ENCODE results near the gene TTC39A. TPM values are rescaled to one million over a fixed set of nuclear protein-coding genes. Genes with fewer than 3 reads are reported as not detected.
"Not testable (repeated sequence)": the region's sequence is repeated elsewhere in the genome, so short reads cannot be mapped to it uniquely, and the experiment has no call there.

TTC39A gene
- total RNA-seq, 1 donor from 2014 or later, result 11.5 TPM

DNA sequence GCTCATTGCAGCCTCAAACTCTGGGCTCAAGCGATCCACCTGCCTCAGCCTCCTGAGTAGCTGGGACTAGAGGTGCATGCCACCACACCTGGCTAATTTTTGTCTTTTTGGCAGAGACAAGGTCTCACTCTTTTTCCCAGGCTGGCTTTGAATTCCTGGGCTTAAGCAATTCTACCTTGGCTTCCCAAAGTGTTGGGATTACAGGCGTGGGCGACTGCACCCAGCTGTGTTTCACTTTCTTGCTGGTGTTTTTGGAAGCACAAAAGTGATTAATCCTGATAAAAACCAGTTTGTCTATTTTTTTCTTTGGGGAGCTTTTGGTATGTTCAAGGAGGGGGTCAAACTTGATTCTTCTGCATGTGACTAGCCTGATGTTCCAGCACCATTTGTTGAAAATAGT is 75.0 kb downstream of the TTC39A start:
- no peak overlapping the region for H3K27ac ChIP-seq
- H3K9me3 ChIP-seq, result no peaks in the 10 kb centered on the region
- DNase-seq (ENCODE audit: extremely low spot score in 2 of 2), result no peak
- TF ChIP-seq POLR2AphosphoS5 (IDR thresholded peaks at IDR 0.05; ENCODE audit: insufficient read depth in 1 of 2, low read depth in 1 of 2) (no peak), CTCF (IDR thresholded peaks at IDR 0.05) (no peak), POLR2A (IDR thresholded peaks at IDR 0.05) (no peak)
- H3K36me3 ChIP-seq, result no peaks in the 10 kb centered on the region
- H3K4me3 ChIP-seq, result no peak overlapping the region
- H3K27me3 ChIP-seq, result no peaks in the 10 kb centered on the region
- peaks cover 60% of the 10 kb centered on the region for H3K4me1 ChIP-seq
- intact Hi-C loops (cut with DNase I), result no loop called here

DNA sequence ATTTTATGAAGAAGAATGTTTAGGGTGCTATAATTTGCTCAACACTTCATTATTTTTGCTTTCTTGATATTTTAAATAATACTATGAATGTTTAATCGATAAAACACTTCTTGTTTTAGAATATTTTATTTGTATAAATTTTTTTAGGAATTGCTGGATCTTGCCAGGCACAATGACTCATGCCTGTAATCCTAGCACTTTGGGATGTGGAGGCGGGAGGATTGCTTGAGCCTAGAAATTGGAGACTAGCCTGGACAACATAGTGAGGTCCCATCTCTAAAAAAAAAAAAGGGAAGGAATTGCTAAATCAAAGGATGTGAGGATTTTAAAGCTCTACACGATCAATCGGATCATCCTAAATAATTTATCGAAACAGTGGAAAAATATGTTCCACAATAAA is 76.7 kb downstream of the TTC39A start:
- Histone ChIP-seq H3K36me3 (no peaks in the 10 kb centered on the region), H3K4me1 (peaks cover 60% of the 10 kb centered on the region), H3K4me3 (no peak overlapping the region), H3K27ac (no peak overlapping the region), H3K9me3 (no peaks in the 10 kb centered on the region), H3K27me3 (no peaks in the 10 kb centered on the region)
- intact Hi-C loops (cut with DNase I), result no loop called here
- no peak for DNase-seq (ENCODE audit: extremely low spot score in 2 of 2)
- TF ChIP-seq POLR2AphosphoS5 (IDR thresholded peaks at IDR 0.05; ENCODE audit: insufficient read depth in 1 of 2, low read depth in 1 of 2) (no peak), CTCF (IDR thresholded peaks at IDR 0.05) (no peak), POLR2A (IDR thresholded peaks at IDR 0.05) (no peak)

- no peak for TF ChIP-seq POLR2A (IDR thresholded peaks at IDR 0.05)
- TF ChIP-seq POLR2AphosphoS5 (IDR thresholded peaks at IDR 0.05; ENCODE audit: insufficient read depth in 1 of 2, low read depth in 1 of 2), result no peak
- TF ChIP-seq CTCF (IDR thresholded peaks at IDR 0.05), result no peak
- H3K4me1 ChIP-seq, result peaks cover 57% of the 10 kb centered on the region
- no peak for DNase-seq (ENCODE audit: extremely low spot score in 2 of 2)
- no peaks in the 10 kb centered on the region for H3K36me3 ChIP-seq
- H3K27me3 ChIP-seq, result no peaks in the 10 kb centered on the region
- intact Hi-C loops (cut with DNase I), result no loop called here
- H3K27ac ChIP-seq, result no peak overlapping the region
- H3K4me3 ChIP-seq, result no peak overlapping the region
- H3K9me3 ChIP-seq, result no peaks in the 10 kb centered on the region
Measured at GRCh38 chr1:51252366-51252765, 78.0 kb downstream of the TTC39A start.

- H3K9me3 ChIP-seq; H3K36me3 ChIP-seq; DNase-seq (ENCODE audit: extremely low spot score in 2 of 2); H3K27me3 ChIP-seq; intact Hi-C loops (cut with DNase I); H3K27ac ChIP-seq; H3K4me3 ChIP-seq: not testable (repeated sequence)
- H3K4me1 ChIP-seq, result peaks cover 65% of the 10 kb centered on the region
Measured at GRCh38 chr1:51251165-51251564, 79.2 kb downstream of the TTC39A start.

GRCh38 chr1:51250729-51251128 is 79.6 kb downstream of the TTC39A start:
- H3K9me3 ChIP-seq; H3K36me3 ChIP-seq; H3K4me3 ChIP-seq; H3K27me3 ChIP-seq; H3K27ac ChIP-seq; intact Hi-C loops (cut with DNase I); DNase-seq (ENCODE audit: extremely low spot score in 2 of 2): not testable (repeated sequence)
- H3K4me1 ChIP-seq, result peaks cover 65% of the 10 kb centered on the region

DNA sequence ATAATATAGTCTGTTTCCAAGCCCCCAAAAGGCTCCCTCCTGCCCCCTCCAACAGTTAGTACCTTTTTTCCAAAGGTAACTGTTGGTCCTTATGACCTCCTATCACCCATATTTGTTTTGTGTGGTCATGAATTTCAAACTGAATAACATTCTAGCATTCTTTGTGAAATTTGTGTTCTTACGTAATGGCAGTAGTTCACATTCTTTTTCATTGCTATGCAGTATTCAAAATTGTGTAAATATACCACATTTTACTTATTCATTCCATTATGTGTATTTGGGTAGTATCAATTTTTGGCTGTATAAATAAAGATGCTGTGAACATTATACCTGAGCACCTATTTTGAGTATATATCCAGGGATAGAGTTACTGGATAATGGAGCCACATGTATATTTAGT is 80.9 kb downstream of the TTC39A start:
- intact Hi-C loops (cut with DNase I), result no loop called here
- Histone ChIP-seq H3K27ac (no peak overlapping the region), H3K4me1 (peaks cover 55% of the 10 kb centered on the region), H3K27me3 (no peaks in the 10 kb centered on the region), H3K36me3 (no peaks in the 10 kb centered on the region), H3K4me3 (no peak overlapping the region), H3K9me3 (no peaks in the 10 kb centered on the region)
- DNase-seq (ENCODE audit: extremely low spot score in 2 of 2), result no peak
- TF ChIP-seq CTCF (IDR thresholded peaks at IDR 0.05) (no peak), POLR2AphosphoS5 (IDR thresholded peaks at IDR 0.05; ENCODE audit: insufficient read depth in 1 of 2, low read depth in 1 of 2) (no peak), POLR2A (IDR thresholded peaks at IDR 0.05) (no peak)

All from vagina (tissue), 2 donors.